ENCODE data around the gene DAP. TPM values are rescaled to one million over a fixed set of nuclear protein-coding genes. Genes with fewer than 3 reads are reported as not detected.

The DAP gene
- total RNA-seq, 4 donors from 2014 or later: 33.6 to 71.4 (median 47.9) TPM

- Histone ChIP-seq H3K36me3 (peaks cover 0 to 13% (median 0%) of the 10 kb centered on the region in 4 donors), H3K9me3 (no peaks in the 10 kb centered on the region), H3K27ac (peak overlapping the region; percentile 52 to 78 (median 77)), H3K27me3 (no peaks in the 10 kb centered on the region), H3K4me1 (peaks cover 0 to 28% (median 24%) of the 10 kb centered on the region in 4 donors), H3K4me3 (no peak overlapping the region)
- in situ Hi-C loops (cut with MboI; ENCODE audit: low pct_ligation_motif_present in 1 of 4, low pct_unique_long_range_greater_than_20kb in 1 of 4, low sequenced_read_pairs in 3 of 4) (no loop called here), intact Hi-C loops (cut with DNase I; ENCODE audit: low total_unique reads) (no loop called here)
- no peak for TF ChIP-seq POLR2A (IDR thresholded peaks at IDR 0.05)
- TF ChIP-seq EP300 (IDR thresholded peaks at IDR 0.05; ENCODE audit: low read depth): peak; percentile 6
- TF ChIP-seq POLR2AphosphoS5 (IDR thresholded peaks at IDR 0.05): peak in 2 of 3 donors; percentile 39 to 60
- peak; percentile 74 for DNase-seq
- WGBS, 2 donors (ENCODE audit: low coverage in 1 of 2): 65 to 77% methylated on average over 3 to 6 of the region's 6 CpGs
Observed at GRCh38 chr5:10746711-10747110, 14.3 kb downstream of the DAP start.

- WGBS, 2 donors (ENCODE audit: low coverage in 1 of 2): 75 to 81% methylated on average over 5 of the region's 5 CpGs
- H3K27ac ChIP-seq: peak overlapping the region in 2 of 4 donors; percentile 5 to 34
- H3K36me3 ChIP-seq: peaks cover 0 to 22% (median 0%) of the 10 kb centered on the region in 4 donors
Observed at GRCh38 chr5:10745133-10745532, 15.9 kb downstream of the DAP start.

GRCh38 chr5:10744681-10745080 lies 16.4 kb downstream of the DAP start:
- Histone ChIP-seq H3K4me1 (peaks cover 0 to 28% (median 24%) of the 10 kb centered on the region in 4 donors), H3K9me3 (peaks cover 0 to 3% of the 10 kb centered on the region in 2 donors), H3K36me3 (peaks cover 0 to 18% (median 0%) of the 10 kb centered on the region in 4 donors), H3K27ac (peak overlapping the region in 1 of 4 donors; percentile 5), H3K4me3 (no peak overlapping the region), H3K27me3 (no peaks in the 10 kb centered on the region)
- no peak for TF ChIP-seq CTCF (IDR thresholded peaks at IDR 0.05)
- in situ Hi-C loops (cut with MboI; ENCODE audit: low pct_ligation_motif_present in 1 of 4, low pct_unique_long_range_greater_than_20kb in 1 of 4, low sequenced_read_pairs in 3 of 4): no loop called here
- 88 to 100% methylated on average over 1 to 8 of the region's 8 CpGs for WGBS, 2 donors (ENCODE audit: low coverage in 1 of 2)
- intact Hi-C loops (cut with DNase I; ENCODE audit: low total_unique reads): no loop called here
- no peak for DNase-seq

More at GRCh38 chr5:10745133-10745532, 15.9 kb downstream of the DAP start:
- Histone ChIP-seq H3K4me3 (no peak overlapping the region), H3K4me1 (peaks cover 0 to 28% (median 24%) of the 10 kb centered on the region in 4 donors), H3K27me3 (no peaks in the 10 kb centered on the region), H3K9me3 (peaks cover 0 to 3% of the 10 kb centered on the region in 2 donors)
- TF ChIP-seq CTCF (IDR thresholded peaks at IDR 0.05) (no peak), POLR2AphosphoS5 (IDR thresholded peaks at IDR 0.05) (peak in 2 of 3 donors; percentile 70 to 72), POLR2A (IDR thresholded peaks at IDR 0.05) (no peak), EP300 (IDR thresholded peaks at IDR 0.05; ENCODE audit: low read depth) (no peak)
- in situ Hi-C loops (cut with MboI; ENCODE audit: low pct_ligation_motif_present in 1 of 4, low pct_unique_long_range_greater_than_20kb in 1 of 4, low sequenced_read_pairs in 3 of 4) (no loop called here), intact Hi-C loops (cut with DNase I; ENCODE audit: low total_unique reads) (no loop called here)
- no peak for DNase-seq

- H3K4me3 ChIP-seq: no peak overlapping the region
- intact Hi-C loops (cut with DNase I; ENCODE audit: low total_unique reads) (no loop called here), in situ Hi-C loops (cut with MboI; ENCODE audit: low pct_ligation_motif_present in 1 of 4, low pct_unique_long_range_greater_than_20kb in 1 of 4, low sequenced_read_pairs in 3 of 4) (no loop called here)
- no peak overlapping the region for H3K27ac ChIP-seq
- no peaks in the 10 kb centered on the region for H3K27me3 ChIP-seq
- TF ChIP-seq EP300 (IDR thresholded peaks at IDR 0.05; ENCODE audit: low read depth): no peak
- TF ChIP-seq POLR2AphosphoS5 (IDR thresholded peaks at IDR 0.05): no peak
- TF ChIP-seq POLR2A (IDR thresholded peaks at IDR 0.05): no peak
- no peak for TF ChIP-seq CTCF (IDR thresholded peaks at IDR 0.05)
- peaks cover 0 to 28% (median 24%) of the 10 kb centered on the region in 4 donors for H3K4me1 ChIP-seq
- peaks cover 0 to 3% of the 10 kb centered on the region in 2 donors for H3K9me3 ChIP-seq
- H3K36me3 ChIP-seq: peaks cover 0 to 17% (median 0%) of the 10 kb centered on the region in 4 donors
- DNase-seq: no peak
Observed at GRCh38 chr5:10743951-10744350, 17.1 kb downstream of the DAP start.

GRCh38 chr5:10743526-10743925 lies 17.5 kb downstream of the DAP start:
- in situ Hi-C loops (cut with MboI; ENCODE audit: low pct_ligation_motif_present in 1 of 4, low pct_unique_long_range_greater_than_20kb in 1 of 4, low sequenced_read_pairs in 3 of 4): no loop called here
- peaks cover 0 to 3% of the 10 kb centered on the region in 2 donors for H3K9me3 ChIP-seq
- no peak overlapping the region for H3K27ac ChIP-seq
- H3K27me3 ChIP-seq: no peaks in the 10 kb centered on the region
- no peak for TF ChIP-seq POLR2AphosphoS5 (IDR thresholded peaks at IDR 0.05)
- no peak for TF ChIP-seq EP300 (IDR thresholded peaks at IDR 0.05; ENCODE audit: low read depth)
- no peak for TF ChIP-seq POLR2A (IDR thresholded peaks at IDR 0.05)
- TF ChIP-seq CTCF (IDR thresholded peaks at IDR 0.05): no peak
- intact Hi-C loops (cut with DNase I; ENCODE audit: low total_unique reads): no loop called here
- WGBS, 2 donors (ENCODE audit: low coverage in 1 of 2): 78 to 95% methylated on average over 5 of the region's 5 CpGs
- no peak overlapping the region for H3K4me3 ChIP-seq
- DNase-seq: no peak
- H3K36me3 ChIP-seq: peaks cover 0 to 17% (median 0%) of the 10 kb centered on the region in 4 donors
- H3K4me1 ChIP-seq: peaks cover 0 to 28% (median 20%) of the 10 kb centered on the region in 4 donors

Data from transverse colon (tissue), 4 donors.